Measurements from ENCODE around the gene TENT5C. TPM values are rescaled to one million over a fixed set of nuclear protein-coding genes. Genes with fewer than 3 reads are reported as not detected.

TENT5C gene
- total RNA-seq, 4 donors from 2014 or later = 2.7 to 5.0 (median 3.4) TPM

- no peak for TF ChIP-seq CTCF (IDR thresholded peaks at IDR 0.05)
- no peak for TF ChIP-seq POLR2AphosphoS5 (IDR thresholded peaks at IDR 0.05)
- TF ChIP-seq POLR2A (IDR thresholded peaks at IDR 0.05) = no peak
- no peak for TF ChIP-seq EP300 (IDR thresholded peaks at IDR 0.05)
- no peak for DNase-seq (ENCODE audit: low spot score in 2 of 2)
- Histone ChIP-seq H3K27ac (no peak overlapping the region), H3K4me1 (peaks cover 26% of the 10 kb centered on the region), H3K36me3 (no peaks in the 10 kb centered on the region), H3K9me3 (no peaks in the 10 kb centered on the region), H3K27me3 (peaks cover 4% of the 10 kb centered on the region), H3K4me3 (no peak overlapping the region)
- WGBS = 93% methylated on average over 4 of the region's 4 CpGs
These were observed 45.8 kb downstream of the TENT5C start for GRCh38 chr1:117651616-117652015.

GRCh38 chr1:117652421-117652820 is 46.6 kb downstream of the TENT5C start:
- no peaks in the 10 kb centered on the region for H3K36me3 ChIP-seq
- 97% methylated on average over 2 of the region's 2 CpGs for WGBS
- peaks cover 28% of the 10 kb centered on the region for H3K4me1 ChIP-seq
- DNase-seq (ENCODE audit: low spot score in 2 of 2) = no peak
- H3K27ac ChIP-seq = no peak overlapping the region
- no peak overlapping the region for H3K4me3 ChIP-seq
- H3K27me3 ChIP-seq = peaks cover 4% of the 10 kb centered on the region
- no peak for TF ChIP-seq EP300 (IDR thresholded peaks at IDR 0.05)
- no peak for TF ChIP-seq CTCF (IDR thresholded peaks at IDR 0.05)
- TF ChIP-seq POLR2AphosphoS5 (IDR thresholded peaks at IDR 0.05) = no peak
- TF ChIP-seq POLR2A (IDR thresholded peaks at IDR 0.05) = no peak
- H3K9me3 ChIP-seq = no peaks in the 10 kb centered on the region

GRCh38 chr1:117653195-117653594 is 47.3 kb downstream of the TENT5C start:
- no peak for TF ChIP-seq CTCF (IDR thresholded peaks at IDR 0.05)
- TF ChIP-seq EP300 (IDR thresholded peaks at IDR 0.05) = no peak
- TF ChIP-seq POLR2AphosphoS5 (IDR thresholded peaks at IDR 0.05) = no peak
- Histone ChIP-seq H3K36me3 (no peaks in the 10 kb centered on the region), H3K27me3 (peaks cover 4% of the 10 kb centered on the region), H3K4me3 (no peak overlapping the region), H3K4me1 (peaks cover 28% of the 10 kb centered on the region), H3K9me3 (no peaks in the 10 kb centered on the region), H3K27ac (no peak overlapping the region)
- no peak for DNase-seq (ENCODE audit: low spot score in 2 of 2)
- WGBS = 92% methylated on average over 4 of the region's 4 CpGs

- Histone ChIP-seq H3K4me1 (peaks cover 31% of the 10 kb centered on the region), H3K36me3 (no peaks in the 10 kb centered on the region), H3K27me3 (peaks cover 4% of the 10 kb centered on the region), H3K27ac (no peak overlapping the region), H3K4me3 (no peak overlapping the region), H3K9me3 (no peaks in the 10 kb centered on the region)
- TF ChIP-seq EP300 (IDR thresholded peaks at IDR 0.05) (no peak), POLR2AphosphoS5 (IDR thresholded peaks at IDR 0.05) (no peak), CTCF (IDR thresholded peaks at IDR 0.05) (no peak), POLR2A (IDR thresholded peaks at IDR 0.05) (no peak)
- no peak for DNase-seq (ENCODE audit: low spot score in 2 of 2)
- WGBS = 53% methylated on average over 11 of the region's 11 CpGs
These were observed 48.1 kb downstream of the TENT5C start for GRCh38 chr1:117653732-117654492.

- no peaks in the 10 kb centered on the region for H3K9me3 ChIP-seq
- H3K4me1 ChIP-seq = peaks cover 36% of the 10 kb centered on the region
- DNase-seq (ENCODE audit: low spot score in 2 of 2) = no peak
- H3K36me3 ChIP-seq = no peaks in the 10 kb centered on the region
- no peak overlapping the region for H3K27ac ChIP-seq
- WGBS = 76% methylated on average over 6 of the region's 6 CpGs
- TF ChIP-seq CTCF (IDR thresholded peaks at IDR 0.05) (no peak), POLR2A (IDR thresholded peaks at IDR 0.05) (no peak), EP300 (IDR thresholded peaks at IDR 0.05) (no peak), POLR2AphosphoS5 (IDR thresholded peaks at IDR 0.05) (no peak)
- no peak overlapping the region for H3K4me3 ChIP-seq
- H3K27me3 ChIP-seq = peaks cover 4% of the 10 kb centered on the region
These were observed 48.8 kb downstream of the TENT5C start for GRCh38 chr1:117654493-117655219.

All from suprapubic skin (tissue), 4 donors.